GM12873 (cell line): ENCODE results near the gene DDX39B.

Experiments
- TF ChIP-seq, protein P1 (sequence below): IDR thresholded peaks from 2 replicates; pipeline ENCODE4 v1.5.1; 2012; ENCODE audit warnings: low read depth, mild to moderate bottlenecking, moderate library complexity, low read length, control low read depth; ENCODE audit not compliant: insufficient read depth; ENCODE audit errors: missing control alignments

DDX39B gene

DNA sequence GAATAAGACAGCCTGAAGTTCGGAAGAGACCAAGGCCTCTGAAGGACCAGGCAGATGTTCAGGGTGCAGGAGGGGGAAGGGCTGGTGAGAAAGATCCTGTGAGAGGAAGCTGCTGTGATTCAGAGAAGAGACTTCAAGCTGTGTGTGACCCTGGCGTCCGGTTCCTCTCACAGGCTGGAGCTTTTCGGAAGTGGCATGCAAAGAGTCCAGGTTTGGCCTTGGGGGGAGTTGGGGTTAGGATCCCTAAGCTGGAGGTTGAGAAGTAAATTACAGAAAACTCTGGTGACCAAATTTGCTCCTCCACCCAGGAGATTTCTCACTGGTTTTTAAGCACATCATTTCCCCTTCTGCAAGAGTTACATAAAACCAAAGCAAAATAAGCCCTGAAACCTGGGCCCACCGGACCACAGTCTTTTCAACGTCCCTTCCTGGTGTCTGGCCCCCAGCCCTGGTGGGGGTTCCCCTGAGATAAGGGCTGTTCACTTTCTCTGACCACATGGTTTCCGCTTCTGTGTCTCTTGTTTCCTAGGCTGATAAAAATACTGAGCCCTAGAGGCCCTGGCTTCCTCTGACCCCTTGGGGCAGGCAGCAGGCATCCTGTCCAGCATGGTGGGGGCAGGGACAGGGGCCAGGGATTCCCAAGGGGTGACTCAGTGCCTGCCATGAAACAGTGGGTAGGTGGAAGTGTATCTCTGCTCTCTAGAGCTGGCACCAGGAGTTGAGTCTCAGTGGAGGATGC lies 18.3 kb upstream of the DDX39B start:
- TF ChIP-seq, protein P1, sequence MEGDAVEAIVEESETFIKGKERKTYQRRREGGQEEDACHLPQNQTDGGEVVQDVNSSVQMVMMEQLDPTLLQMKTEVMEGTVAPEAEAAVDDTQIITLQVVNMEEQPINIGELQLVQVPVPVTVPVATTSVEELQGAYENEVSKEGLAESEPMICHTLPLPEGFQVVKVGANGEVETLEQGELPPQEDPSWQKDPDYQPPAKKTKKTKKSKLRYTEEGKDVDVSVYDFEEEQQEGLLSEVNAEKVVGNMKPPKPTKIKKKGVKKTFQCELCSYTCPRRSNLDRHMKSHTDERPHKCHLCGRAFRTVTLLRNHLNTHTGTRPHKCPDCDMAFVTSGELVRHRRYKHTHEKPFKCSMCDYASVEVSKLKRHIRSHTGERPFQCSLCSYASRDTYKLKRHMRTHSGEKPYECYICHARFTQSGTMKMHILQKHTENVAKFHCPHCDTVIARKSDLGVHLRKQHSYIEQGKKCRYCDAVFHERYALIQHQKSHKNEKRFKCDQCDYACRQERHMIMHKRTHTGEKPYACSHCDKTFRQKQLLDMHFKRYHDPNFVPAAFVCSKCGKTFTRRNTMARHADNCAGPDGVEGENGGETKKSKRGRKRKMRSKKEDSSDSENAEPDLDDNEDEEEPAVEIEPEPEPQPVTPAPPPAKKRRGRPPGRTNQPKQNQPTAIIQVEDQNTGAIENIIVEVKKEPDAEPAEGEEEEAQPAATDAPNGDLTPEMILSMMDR: no peak

GRCh38 chr6:31559606-31559957 lies 17.8 kb upstream of the DDX39B start:
- TF ChIP-seq, protein P1: no peak

- TF ChIP-seq, protein P1: no peak
Observed at GRCh38 chr6:31558631-31559500, 17.1 kb upstream of the DDX39B start.

- TF ChIP-seq, protein P1: no peak
Observed at GRCh38 chr6:31558318-31558625, 16.5 kb upstream of the DDX39B start.

GRCh38 chr6:31557443-31558317 lies 15.9 kb upstream of the DDX39B start:
- TF ChIP-seq, protein P1: no peak

DNA sequence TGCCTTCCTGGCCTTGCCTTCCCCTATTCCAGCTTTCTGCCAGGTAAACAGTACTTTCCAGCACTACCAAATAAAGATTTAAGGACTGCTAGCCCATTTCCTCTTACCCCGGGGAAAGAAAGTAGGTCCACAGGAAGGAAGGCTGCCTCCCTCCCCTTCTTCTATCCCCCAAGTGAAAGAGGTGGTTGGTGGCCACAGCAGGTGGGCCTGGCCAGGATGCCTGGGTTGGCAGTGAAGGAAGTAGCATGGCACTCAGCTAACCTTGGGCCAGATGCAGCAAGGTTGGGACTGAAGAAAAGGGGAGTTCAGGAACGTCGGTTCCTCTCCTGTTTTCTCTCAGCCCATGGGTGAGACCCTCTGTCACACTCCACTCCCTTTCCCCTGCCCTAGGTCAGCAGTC lies 14.5 kb upstream of the DDX39B start:
- TF ChIP-seq, protein P1: no peak

- TF ChIP-seq, protein P1: peak; percentile 77
Observed at GRCh38 chr6:31551371-31551770, 9.6 kb upstream of the DDX39B start.
